Stomach smooth muscle (tissue), 2 donors: Measurements from ENCODE around the gene SIT1.
"Not testable (repeated sequence)": the region's sequence is repeated elsewhere in the genome, so short reads cannot be mapped to it uniquely, and the experiment has no call there.

ENCODE experiments used
- H3K27ac ChIP-seq: one replicate; pipeline ENCODE4 v1.7.0; 2013; ENCODE audit warnings: mild to moderate bottlenecking, low read length, inconsistent platforms
- H3K27me3 ChIP-seq, 2 donors: one replicate each; pipeline ENCODE4 v1.7.0; 2013; ENCODE audit warnings: low read length in 2 of 2; ENCODE audit not compliant: insufficient read depth in 2 of 2, control insufficient read depth in 1 of 2
- H3K36me3 ChIP-seq, 2 donors: one replicate each; pipeline ENCODE4 v1.7.0; 2013; ENCODE audit warnings: low read length in 2 of 2; ENCODE audit not compliant: control insufficient read depth in 2 of 2, insufficient read depth in 2 of 2
- H3K4me1 ChIP-seq: one replicate; pipeline ENCODE4 v1.7.0; 2013; ENCODE audit warnings: low read length; ENCODE audit not compliant: control insufficient read depth, insufficient read depth
- H3K4me3 ChIP-seq, 2 donors: one replicate each; pipeline ENCODE4 v1.7.0; 2013; ENCODE audit warnings: low read length in 2 of 2
- H3K9ac ChIP-seq, 2 donors: one replicate each; pipeline ENCODE4 v1.7.0; 2013; ENCODE audit warnings: low read length in 2 of 2, mild to moderate bottlenecking in 1 of 2
- H3K9me3 ChIP-seq, 2 donors: one replicate each; pipeline ENCODE4 v1.7.0; 2013; ENCODE audit warnings: low read length in 2 of 2; ENCODE audit not compliant: control insufficient read depth in 2 of 2
- donor health status: healthy.
- donor health status: Pancreatic carcinoma.

SIT1 gene

GRCh38 chr9:35615981-35616680 lies 34.6 kb downstream of the SIT1 start:
- Histone ChIP-seq H3K4me1 (peaks cover 12% of the 10 kb centered on the region), H3K27ac (no peak overlapping the region), H3K9ac (no peak overlapping the region), H3K36me3 (no peaks in the 10 kb centered on the region), H3K9me3 (no peaks in the 10 kb centered on the region), H3K27me3 (peaks cover 5 to 9% of the 10 kb centered on the region in 2 donors), H3K4me3 (peak overlapping the region in 1 of 2 donors; percentile 72)

DNA sequence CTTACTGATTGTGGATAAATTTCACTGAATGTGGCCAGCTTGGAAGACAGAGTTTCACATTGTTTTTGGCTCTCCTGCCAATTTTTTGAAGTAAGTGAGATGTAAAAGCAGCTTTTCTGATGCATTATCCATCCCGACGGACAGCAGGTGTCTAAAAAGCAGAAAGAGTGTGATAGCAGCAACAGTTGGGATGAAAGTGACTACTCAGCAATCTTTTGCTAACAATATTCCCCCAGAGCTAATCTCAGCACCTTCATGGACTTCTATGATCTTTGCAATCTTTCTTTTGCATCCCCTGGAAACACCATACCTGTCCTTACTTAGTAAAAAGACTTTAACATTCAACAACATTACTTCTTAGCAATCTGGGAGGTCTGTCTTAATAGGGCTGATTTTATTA lies 37.9 kb downstream of the SIT1 start:
- no peaks in the 10 kb centered on the region for H3K9me3 ChIP-seq
- peaks cover 12% of the 10 kb centered on the region for H3K4me1 ChIP-seq
- no peak overlapping the region for H3K9ac ChIP-seq
- peaks cover 2 to 9% of the 10 kb centered on the region in 2 donors for H3K27me3 ChIP-seq
- peaks cover 17% of the 10 kb centered on the region in 2 donors for H3K36me3 ChIP-seq
- H3K27ac ChIP-seq: no peak overlapping the region
- no peak overlapping the region for H3K4me3 ChIP-seq

DNA sequence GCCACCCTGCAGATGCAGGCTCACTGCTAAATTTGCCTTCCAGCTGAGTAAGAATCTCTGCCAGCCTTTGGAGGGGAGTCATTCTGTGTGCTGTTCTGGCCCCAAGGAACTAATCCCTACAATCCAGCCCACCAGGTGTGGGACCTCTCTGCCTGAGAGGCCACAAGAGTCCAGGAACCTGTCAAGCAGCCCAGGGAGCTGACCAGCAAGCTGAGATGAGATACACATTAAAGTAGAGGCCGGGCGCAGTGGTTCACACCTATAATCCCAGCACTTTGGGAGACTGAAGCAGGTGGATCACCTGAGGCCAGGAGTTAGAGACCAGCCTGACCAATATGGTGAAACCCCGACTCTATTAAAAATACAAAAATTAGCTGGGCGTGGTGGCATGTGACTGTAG lies 38.7 kb downstream of the SIT1 start:
- peaks cover 19% of the 10 kb centered on the region in 2 donors for H3K36me3 ChIP-seq
- H3K27ac ChIP-seq, H3K9me3 ChIP-seq, H3K9ac ChIP-seq, H3K27me3 ChIP-seq, H3K4me1 ChIP-seq, H3K4me3 ChIP-seq: not testable (repeated sequence)

- H3K36me3 ChIP-seq: peaks cover 19% of the 10 kb centered on the region in 2 donors
- H3K9ac ChIP-seq: no peak overlapping the region
Measured at GRCh38 chr9:35611230-35611797, 39.4 kb downstream of the SIT1 start.

DNA sequence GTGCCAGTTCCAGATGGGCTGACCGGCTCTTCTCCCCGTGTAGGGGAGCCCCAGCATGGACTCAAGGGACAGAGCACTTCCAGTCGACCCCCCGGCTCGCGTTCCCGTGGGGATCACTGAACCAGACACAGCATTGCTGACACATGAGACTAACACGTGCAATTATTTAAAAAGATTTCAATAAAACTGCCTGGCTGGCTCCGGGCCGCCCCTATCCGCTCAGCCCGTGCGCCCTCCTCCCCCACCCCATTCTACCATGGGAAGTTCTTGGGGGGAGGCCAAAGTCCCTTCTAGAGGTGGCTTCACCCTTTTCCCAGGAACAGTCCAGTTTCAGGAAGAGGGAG lies 40.9 kb downstream of the SIT1 start:
- Histone ChIP-seq H3K4me3 (no peak overlapping the region), H3K4me1 (peaks cover 19% of the 10 kb centered on the region), H3K36me3 (peaks cover 19% of the 10 kb centered on the region in 2 donors), H3K27ac (no peak overlapping the region), H3K9me3 (no peaks in the 10 kb centered on the region), H3K27me3 (no peaks in the 10 kb centered on the region), H3K9ac (no peak overlapping the region)

More at GRCh38 chr9:35611230-35611797, 39.4 kb downstream of the SIT1 start:
- Histone ChIP-seq H3K27ac (no peak overlapping the region), H3K4me1 (peaks cover 10% of the 10 kb centered on the region), H3K27me3 (no peaks in the 10 kb centered on the region), H3K9me3 (no peaks in the 10 kb centered on the region), H3K4me3 (peak overlapping the region in 1 of 2 donors; percentile 15)

DNA sequence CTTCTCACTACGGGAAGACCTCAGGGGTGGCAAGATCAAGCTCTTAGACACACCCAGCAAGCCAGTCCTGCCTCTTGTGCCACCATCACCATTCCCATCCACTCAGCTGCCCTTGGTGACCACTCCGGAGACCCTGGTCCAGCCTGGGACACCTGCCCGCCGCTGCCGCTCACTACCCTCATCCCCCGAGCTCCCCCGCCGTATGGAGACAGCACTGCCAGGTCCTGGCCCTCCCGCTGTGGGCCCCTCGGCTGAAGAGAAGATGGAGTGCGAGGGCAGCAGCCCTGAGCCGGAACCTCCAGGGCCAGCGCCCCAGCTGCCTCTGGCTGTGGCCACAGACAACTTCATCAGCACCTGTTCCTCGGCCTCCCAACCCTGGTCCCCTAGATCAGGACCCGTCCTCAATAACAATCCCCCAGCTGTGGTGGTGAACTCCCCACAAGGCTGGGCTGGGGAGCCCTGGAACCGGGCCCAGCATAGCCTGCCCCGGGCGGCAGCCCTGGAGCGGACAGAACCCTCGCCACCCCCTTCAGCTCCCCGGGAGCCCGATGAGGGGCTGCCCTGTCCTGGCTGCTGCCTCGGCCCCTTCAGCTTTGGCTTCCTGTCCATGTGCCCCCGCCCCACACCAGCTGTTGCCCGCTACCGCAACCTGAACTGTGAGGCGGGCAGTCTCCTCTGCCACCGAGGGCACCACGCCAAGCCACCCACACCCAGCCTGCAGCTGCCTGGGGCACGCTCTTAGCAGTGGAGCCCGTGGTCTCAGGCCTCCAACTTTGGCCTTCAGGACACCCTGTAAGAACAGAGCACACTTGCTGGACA lies 41.5 kb downstream of the SIT1 start:
- H3K4me3 ChIP-seq: no peak overlapping the region
- peaks cover 19% of the 10 kb centered on the region in 2 donors for H3K36me3 ChIP-seq
- no peak overlapping the region for H3K27ac ChIP-seq
- H3K4me1 ChIP-seq: peaks cover 25% of the 10 kb centered on the region
- no peaks in the 10 kb centered on the region for H3K9me3 ChIP-seq
- H3K27me3 ChIP-seq: no peaks in the 10 kb centered on the region
- no peak overlapping the region for H3K9ac ChIP-seq

- peaks cover 19% of the 10 kb centered on the region in 2 donors for H3K36me3 ChIP-seq
- H3K27me3 ChIP-seq: no peaks in the 10 kb centered on the region
- H3K4me3 ChIP-seq: no peak overlapping the region
- H3K9me3 ChIP-seq: no peaks in the 10 kb centered on the region
- H3K27ac ChIP-seq: no peak overlapping the region
- peaks cover 32% of the 10 kb centered on the region for H3K4me1 ChIP-seq
- H3K9ac ChIP-seq: no peak overlapping the region
Measured at GRCh38 chr9:35608221-35608620, 42.5 kb downstream of the SIT1 start.

GRCh38 chr9:35606726-35607125 lies 44.0 kb downstream of the SIT1 start:
- Histone ChIP-seq H3K36me3 (peaks cover 19% of the 10 kb centered on the region in 2 donors), H3K27me3 (no peaks in the 10 kb centered on the region), H3K4me1 (peaks cover 38% of the 10 kb centered on the region), H3K27ac (no peak overlapping the region), H3K4me3 (peak overlapping the region; percentile 1 to 79), H3K9ac (peak overlapping the region; percentile 42 to 81), H3K9me3 (no peaks in the 10 kb centered on the region)

DNA sequence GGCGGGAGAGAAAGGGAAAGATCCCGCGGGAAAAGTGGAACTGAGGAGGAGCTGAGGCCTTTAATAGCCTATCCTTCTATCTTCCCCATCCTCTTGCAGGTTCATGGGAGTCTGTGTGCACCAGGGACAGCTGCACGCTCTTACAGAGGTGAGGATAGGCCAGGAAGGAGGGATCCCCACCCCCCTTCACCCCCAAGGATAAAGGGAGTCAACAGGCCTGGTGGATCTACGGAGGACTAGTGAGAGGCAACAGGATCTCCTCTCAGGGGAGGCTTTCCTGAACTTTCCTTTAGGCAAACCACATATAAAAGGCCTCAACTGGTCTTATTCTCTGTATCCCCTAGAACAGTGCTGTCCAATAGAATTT lies 44.6 kb downstream of the SIT1 start:
- H3K9me3 ChIP-seq: no peaks in the 10 kb centered on the region
- peak overlapping the region; percentile 77 to 79 for H3K4me3 ChIP-seq
- peaks cover 38% of the 10 kb centered on the region for H3K4me1 ChIP-seq

DNA sequence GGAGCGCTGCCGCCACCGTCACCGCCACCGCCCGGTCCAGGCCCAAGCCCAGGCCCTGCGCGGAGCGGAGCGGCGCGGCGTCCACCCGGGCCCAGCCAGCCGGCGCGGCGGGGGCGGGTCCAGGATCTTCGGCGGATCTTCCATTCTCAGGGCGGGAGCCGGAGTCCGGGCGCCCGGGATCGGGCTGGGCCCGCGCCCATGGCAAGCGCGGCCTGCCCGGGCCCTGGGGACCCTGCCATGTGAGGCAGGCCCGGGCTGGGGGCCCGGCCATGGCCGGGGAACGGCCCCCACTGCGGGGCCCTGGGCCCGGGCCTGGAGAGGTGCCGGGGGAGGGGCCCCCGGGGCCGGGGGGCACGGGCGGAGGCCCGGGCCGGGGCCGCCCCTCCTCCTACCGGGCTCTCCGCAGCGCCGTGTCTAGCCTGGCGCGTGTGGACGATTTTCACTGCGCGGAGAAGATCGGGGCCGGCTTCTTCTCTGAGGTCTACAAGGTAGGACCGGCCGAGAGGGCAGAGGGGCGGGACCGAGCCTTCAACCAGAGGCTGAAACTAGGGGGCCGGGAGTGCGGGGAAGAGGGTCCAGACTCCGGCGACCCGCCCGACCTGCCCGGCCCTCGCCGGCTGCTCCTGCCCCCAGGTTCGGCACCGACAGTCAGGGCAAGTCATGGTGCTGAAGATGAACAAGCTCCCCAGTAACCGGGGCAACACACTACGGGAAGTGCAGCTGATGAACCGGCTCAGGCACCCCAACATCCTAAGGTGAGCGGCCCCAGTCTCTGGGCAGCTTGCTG lies 45.2 kb downstream of the SIT1 start:
- Histone ChIP-seq H3K27ac (peak overlapping the region; percentile 6), H3K4me1 (peaks cover 38% of the 10 kb centered on the region), H3K9me3 (no peaks in the 10 kb centered on the region), H3K4me3 (peak overlapping the region; percentile 77 to 79), H3K27me3 (no peaks in the 10 kb centered on the region), H3K9ac (peak overlapping the region; percentile 71 to 81), H3K36me3 (peaks cover 18 to 19% of the 10 kb centered on the region in 2 donors)

More for the DNA sequence above, 44.6 kb downstream of the SIT1 start:
- peak overlapping the region; percentile 6 for H3K27ac ChIP-seq
- peak overlapping the region; percentile 71 to 81 for H3K9ac ChIP-seq
- H3K36me3 ChIP-seq: peaks cover 19% of the 10 kb centered on the region in 2 donors
- H3K27me3 ChIP-seq: no peaks in the 10 kb centered on the region
